Right lobe of liver (tissue), 6 donors: ENCODE results near the gene ZNF593OS. TPM values are rescaled to one million over a fixed set of nuclear protein-coding genes. Genes with fewer than 3 reads are reported as not detected.

Experiments used
- ATAC-seq, 4 donors: fragments of 200-7000 bp; cut with Tn5 transposase; one replicate each; pipeline ENCODE4 v1.9.1; 2020; ENCODE audit warnings: mild to moderate bottlenecking in 4 of 4, moderate library complexity in 4 of 4
- DNase-seq, 3 donors: peaks; one replicate each; pipeline ENCODE4 v3.0.0-alpha.2; 2020
- H3K27ac ChIP-seq, 3 donors: fragments of 200-600 bp; one replicate each; pipeline ENCODE4 v1.8.0; 2022
- H3K27me3 ChIP-seq, 2 donors: fragments of 200-600 bp; one replicate each; pipeline ENCODE4 v1.8.0; 2022
- H3K36me3 ChIP-seq, 4 donors: fragments of 200-600 bp; sonication (generic) in 1 of 4; one replicate each; pipeline versions ENCODE4 v1.5.1 to v1.8.0; 2017 to 2022; ENCODE audit warnings: control low read depth in 1 of 4
- H3K4me1 ChIP-seq, 4 donors: fragments of 200-600 bp; sonication (generic) in 1 of 4; one replicate each; pipeline versions ENCODE4 v1.5.1 to v1.8.0; 2017 to 2022; ENCODE audit warnings: control low read depth in 1 of 4
- H3K4me3 ChIP-seq, 3 donors: fragments of 200-600 bp; one replicate each; pipeline ENCODE4 v1.8.0; 2022
- H3K9me3 ChIP-seq, 4 donors: fragments of 200-600 bp; sonication (generic) in 1 of 4; one replicate each; pipeline versions ENCODE4 v1.5.1 to v1.8.0; 2017 to 2022; ENCODE audit warnings: control low read depth in 1 of 4
- CTCF ChIP-seq, 4 donors: fragments of 200-600 bp in 3 of 4; fragments of 450-650 bp in 1 of 4; IDR thresholded peaks; one replicate each; pipeline versions ENCODE4 v1.5.1 to v1.8.0; 2016 to 2022; ENCODE audit warnings: antibody characterized with exemption in 4 of 4, mild to moderate bottlenecking in 2 of 4
- POLR2A ChIP-seq: fragments of 450-650 bp; IDR thresholded peaks from one replicate; pipeline ENCODE4 v1.6.1; 2017; ENCODE audit warnings: antibody characterized with exemption, mild to moderate bottlenecking
- WGBS: methylation state at CpG from one replicate; pipeline ENCODE4 v1.1.6; 2018; ENCODE audit warnings: low coverage, low lambda C conversion rate; ENCODE audit not compliant: insufficient coverage; ENCODE audit errors: missing lambda C conversion rate; 5-methylcytosine and 5-hydroxymethylcytosine counted together
- intact Hi-C, 2 donors: fragments of 100-400 bp; cut with DNase I; formaldehyde crosslinking; loops; one replicate each; pipeline versions ENCODE4 v1.11.2 to v1.14.1; 2022
- total RNA-seq, 6 experiments: library from RNA; depleted of rRNA in 2 of 6; stranded (reverse); fragments of >200 nt in 2 of 6; fragmentation: NEBNext Ultra II Directional in 3 of 6; extraction: Animal tissue kit (Norgen Biotek cat#: 25700) in 3 of 6; gene quantifications; one replicate each; pipeline versions ENCODE4 v1.1.0 to v1.2.4, GENCODE V29; 2016 to 2023
- donor health status: DM: no; HTN: yes; CAD: no.
- donor health status: DM: no; HTN: no; CAD: no.
- donor health status: DM: no; HTN: no; CAD: no.
- donor health status: DM: no; HTN: yes; CAD: no.
- donor health status: DM: no; HTN: yes; CAD: no.

ZNF593OS gene
- total RNA-seq, 6 experiments from 2014 or later, result not detected

- H3K4me3 ChIP-seq, result no peak overlapping the region
- WGBS, result 53% methylated on average over 3 of the region's 3 CpGs
Measured at GRCh38 chr1:26195805-26196204, 24.2 kb upstream of the ZNF593OS start.

GRCh38 chr1:26191739-26192138 lies 20.1 kb upstream of the ZNF593OS start:
- DNase-seq (no peak), ATAC-seq (no peak)
- H3K4me3 ChIP-seq, result no peak overlapping the region
- no peaks in the 10 kb centered on the region for H3K27me3 ChIP-seq
- H3K9me3 ChIP-seq, result no peaks in the 10 kb centered on the region
- H3K36me3 ChIP-seq, result no peaks in the 10 kb centered on the region
- intact Hi-C loops, result no loop called here
- WGBS, result 43% methylated on average over 3 of the region's 3 CpGs
- H3K4me1 ChIP-seq, result no peaks in the 10 kb centered on the region
- TF ChIP-seq POLR2A (no peak), CTCF (IDR thresholded peaks at IDR 0.05) (no peak)
- no peak overlapping the region for H3K27ac ChIP-seq

More at GRCh38 chr1:26195805-26196204, 24.2 kb upstream of the ZNF593OS start:
- TF ChIP-seq CTCF (IDR thresholded peaks at IDR 0.05) (no peak), POLR2A (no peak)
- no peaks in the 10 kb centered on the region for H3K9me3 ChIP-seq
- H3K36me3 ChIP-seq, result no peaks in the 10 kb centered on the region
- no peak for DNase-seq
- intact Hi-C loops, result no loop called here
- H3K27me3 ChIP-seq, result no peaks in the 10 kb centered on the region
- ATAC-seq, result no peak
- no peak overlapping the region for H3K27ac ChIP-seq
- H3K4me1 ChIP-seq, result no peaks in the 10 kb centered on the region

GRCh38 chr1:26190373-26190987 lies 18.8 kb upstream of the ZNF593OS start, which contains the start of gene CATSPER4:
Gene CATSPER4 (plus strand): TSS chr1:26190602. CDS start chr1:26190628, 26 bp downstream.
- H3K27me3 ChIP-seq, result no peaks in the 10 kb centered on the region
- ATAC-seq (no peak), DNase-seq (no peak)
- H3K4me1 ChIP-seq, result no peaks in the 10 kb centered on the region
- intact Hi-C loops, result no loop called here
- H3K27ac ChIP-seq, result no peak within 1 kb of the TSS
- TF ChIP-seq POLR2A (no peak), CTCF (IDR thresholded peaks at IDR 0.05) (no peak)
- no peaks in the 10 kb centered on the region for H3K9me3 ChIP-seq
- no peaks in the 10 kb centered on the region for H3K36me3 ChIP-seq
- H3K4me3 ChIP-seq, result no peak within 1 kb of the TSS
- WGBS, result 52% methylated on average over 8 of the region's 16 CpGs

GRCh38 chr1:26189751-26190275 lies 18.2 kb upstream of the ZNF593OS start:
- ATAC-seq, result no peak

More at GRCh38 chr1:26189751-26190275, 18.2 kb upstream of the ZNF593OS start:
- H3K9me3 ChIP-seq, result no peaks in the 10 kb centered on the region
- TF ChIP-seq POLR2A (no peak), CTCF (IDR thresholded peaks at IDR 0.05) (no peak)
- intact Hi-C loops, result no loop called here
- no peak for DNase-seq
- no peak overlapping the region for H3K27ac ChIP-seq
- no peaks in the 10 kb centered on the region for H3K4me1 ChIP-seq
- WGBS, result 82% methylated on average over 5 of the region's 7 CpGs
- H3K4me3 ChIP-seq, result no peak overlapping the region
- H3K27me3 ChIP-seq, result no peaks in the 10 kb centered on the region
- H3K36me3 ChIP-seq, result no peaks in the 10 kb centered on the region
